ENCODE data around the gene PILRB.
A peak's percentile ranks its signal among the peaks of the same experiment; 100 is the strongest.
"Not testable (repeated sequence)": the region's sequence is repeated elsewhere in the genome, so short reads cannot be mapped to it uniquely, and the experiment has no call there.

The PILRB gene

DNA sequence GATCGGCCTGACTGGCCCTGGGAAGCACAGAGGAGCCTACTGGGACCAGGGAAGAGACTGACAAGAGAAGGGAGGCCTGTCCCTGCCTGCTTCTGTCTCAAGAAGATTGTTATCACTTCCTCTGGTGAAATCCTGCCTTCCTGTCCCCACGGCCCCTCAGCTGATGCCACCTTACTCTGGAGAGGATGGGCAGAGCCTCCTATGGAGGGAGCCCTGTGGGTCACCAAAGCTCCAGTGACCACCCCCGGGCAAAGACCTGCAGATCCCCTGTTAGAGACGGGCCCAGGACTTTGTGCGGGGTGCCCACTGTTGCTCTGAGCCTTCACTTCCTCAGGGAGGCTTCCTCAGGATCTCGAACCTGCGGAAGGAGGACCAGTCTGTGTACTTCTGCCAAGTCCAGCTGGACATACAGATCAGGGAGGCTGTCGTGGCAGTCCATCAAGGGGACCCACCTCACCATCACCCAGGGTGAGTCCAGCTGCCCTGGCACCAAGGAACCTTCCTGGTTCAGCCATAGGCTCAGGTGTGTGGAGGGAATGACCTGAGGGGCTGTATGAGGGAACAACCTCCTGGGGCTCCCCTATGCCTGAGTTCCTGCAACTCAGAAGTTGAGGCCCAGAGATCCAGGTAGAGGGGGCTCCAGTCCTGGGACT, 1.4 kb upstream of the PILRB start:
- DNase-seq = no peak

DNA sequence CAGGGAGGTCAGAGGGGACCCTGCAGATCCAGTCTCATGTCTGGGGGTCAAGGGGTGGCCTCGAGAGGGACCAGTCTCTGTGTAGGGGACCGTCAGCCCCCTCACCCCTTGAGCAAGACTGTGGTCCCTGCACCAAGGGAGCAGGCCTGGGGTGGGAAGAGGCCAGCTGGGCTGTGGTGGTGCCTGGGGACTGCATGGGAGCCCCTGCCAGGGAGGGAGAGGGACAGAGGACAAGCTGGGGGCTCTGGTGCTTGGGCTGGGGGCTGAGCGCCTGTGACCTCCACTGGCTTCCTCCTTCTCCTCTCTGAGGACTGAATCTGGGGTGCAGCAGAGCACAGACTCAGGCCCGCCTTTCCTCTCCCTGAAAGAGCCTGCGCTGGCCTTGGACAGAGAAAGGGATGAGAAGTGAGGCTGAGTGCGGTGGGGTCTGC, 771 bp upstream of the PILRB start:
- DNase-seq = no peak

DNA sequence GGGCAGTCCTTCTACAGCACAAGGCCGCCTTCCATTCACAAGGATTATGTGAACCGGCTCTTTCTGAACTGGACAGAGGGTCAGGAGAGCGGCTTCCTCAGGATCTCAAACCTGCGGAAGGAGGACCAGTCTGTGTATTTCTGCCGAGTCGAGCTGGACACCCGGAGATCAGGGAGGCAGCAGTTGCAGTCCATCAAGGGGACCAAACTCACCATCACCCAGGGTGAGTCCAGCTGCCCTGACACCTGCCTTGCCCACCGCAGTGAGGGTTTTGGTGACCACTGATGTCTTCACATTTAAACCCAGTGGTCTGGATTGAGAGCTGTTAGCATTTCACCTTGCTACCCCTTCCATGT, 918 bp downstream of the PILRB start:
- no peak for DNase-seq

DNA sequence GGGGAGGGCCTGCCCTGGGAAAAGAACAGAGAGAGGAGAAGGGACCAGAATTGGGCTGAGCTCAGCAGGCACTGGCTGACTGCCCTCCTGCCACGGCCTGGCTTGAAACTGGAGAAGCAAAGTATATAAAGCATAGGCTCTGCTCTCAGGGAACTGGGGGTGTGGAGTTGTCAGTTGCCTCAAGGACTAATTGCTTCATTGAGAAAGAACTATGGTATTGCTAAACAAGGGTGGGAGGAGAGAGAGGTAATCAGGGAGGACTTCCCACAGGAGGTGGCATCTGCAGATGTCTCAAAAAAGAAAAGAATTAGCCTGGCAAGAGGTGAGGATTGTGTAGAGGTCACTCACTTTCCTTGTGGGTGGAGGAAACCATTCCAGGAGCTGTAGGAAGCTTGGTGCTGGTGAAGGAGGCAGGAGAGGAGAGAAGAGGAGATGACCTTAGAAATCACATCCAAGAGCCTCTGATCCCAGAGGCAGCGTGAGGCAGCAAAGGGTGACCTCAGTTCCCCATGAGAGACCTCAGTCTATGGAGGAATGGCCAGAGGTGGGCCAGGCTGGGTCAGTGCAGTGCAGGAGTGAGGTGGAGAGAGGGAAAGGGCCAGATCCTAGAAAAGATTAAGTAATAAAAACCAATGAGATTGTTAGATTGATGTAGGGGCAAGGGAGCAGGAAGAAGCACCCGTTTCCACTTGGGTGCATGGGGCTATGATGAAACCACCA, 2.4 kb downstream of the PILRB start:
- DNase-seq = no peak

DNA sequence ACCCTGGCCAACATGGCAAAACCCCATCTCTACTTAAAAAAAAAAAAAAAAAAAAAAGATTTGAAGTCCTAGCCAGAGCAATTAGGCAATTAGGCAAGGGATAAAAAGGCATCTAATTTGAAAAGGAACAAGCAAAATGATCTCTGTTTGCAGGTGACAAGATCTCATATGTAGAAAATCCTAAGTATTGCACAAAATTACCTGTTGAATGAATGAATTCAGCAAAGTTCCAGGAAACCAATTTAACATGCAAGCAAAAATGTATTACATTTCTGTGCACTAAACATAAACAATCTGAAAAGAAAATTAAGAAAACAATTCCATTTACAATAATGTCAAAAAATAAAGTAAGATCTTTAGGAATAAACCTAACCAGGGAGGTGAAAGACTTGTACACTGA, 5.2 kb downstream of the PILRB start:
- DNase-seq = no peak

DNA sequence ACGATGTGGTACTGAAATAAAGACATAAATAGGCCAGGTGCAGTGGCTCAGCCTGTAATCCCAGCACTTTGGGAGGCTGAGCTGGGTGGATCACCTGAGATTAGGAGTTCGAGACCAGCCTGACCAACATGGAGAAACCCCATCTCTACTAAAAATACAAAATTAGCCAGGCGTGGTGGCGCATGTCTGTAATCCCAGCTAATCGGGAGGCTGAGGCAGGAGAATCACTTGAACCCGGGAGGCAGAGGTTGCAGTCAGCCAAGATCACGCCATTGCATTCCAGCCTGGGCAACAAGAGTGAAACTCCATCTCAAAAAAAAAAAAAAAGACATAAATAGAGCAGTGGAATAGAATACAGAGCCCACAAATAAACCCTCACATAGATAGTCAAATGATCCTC, 5.9 kb downstream of the PILRB start:
- not testable (repeated sequence) for DNase-seq

DNA sequence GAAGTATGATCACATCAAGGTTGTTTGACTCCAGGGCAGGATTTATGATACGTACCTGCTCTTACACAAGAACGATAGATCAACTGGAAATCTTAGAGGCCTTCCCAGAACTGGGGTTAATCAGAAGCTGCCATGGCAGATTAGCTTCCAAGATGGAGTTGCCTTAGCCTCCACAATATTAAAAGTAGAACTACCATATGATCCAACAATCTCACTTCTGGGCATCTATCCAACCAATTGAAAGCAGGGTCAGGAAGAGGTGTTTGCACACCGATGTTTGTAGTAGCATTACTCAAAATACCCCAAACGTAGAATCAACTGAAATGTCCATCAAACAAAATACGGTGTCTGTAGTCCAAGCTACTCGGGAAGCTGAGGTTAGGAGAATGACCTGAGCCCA, 6.6 kb downstream of the PILRB start:
- no peak for DNase-seq

DNA sequence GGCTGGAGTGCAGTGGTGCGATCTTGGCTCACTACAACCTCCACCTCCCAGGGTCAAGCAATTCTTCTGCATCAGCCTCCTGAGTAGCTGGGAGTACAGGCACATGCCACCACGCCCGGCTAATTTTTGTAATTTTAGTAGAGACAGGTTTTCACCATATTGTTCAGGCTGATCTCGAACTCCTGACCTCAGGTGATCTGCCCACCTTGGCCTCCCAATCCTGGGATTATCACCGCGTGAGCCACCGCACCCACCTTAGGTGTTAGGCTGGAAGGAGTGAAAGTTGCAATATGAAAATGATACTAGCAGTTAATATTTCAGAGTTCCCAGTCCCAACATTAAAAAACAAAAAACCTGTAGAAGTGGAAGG, 8.1 kb downstream of the PILRB start:
- DNase-seq = not testable (repeated sequence)

DNA sequence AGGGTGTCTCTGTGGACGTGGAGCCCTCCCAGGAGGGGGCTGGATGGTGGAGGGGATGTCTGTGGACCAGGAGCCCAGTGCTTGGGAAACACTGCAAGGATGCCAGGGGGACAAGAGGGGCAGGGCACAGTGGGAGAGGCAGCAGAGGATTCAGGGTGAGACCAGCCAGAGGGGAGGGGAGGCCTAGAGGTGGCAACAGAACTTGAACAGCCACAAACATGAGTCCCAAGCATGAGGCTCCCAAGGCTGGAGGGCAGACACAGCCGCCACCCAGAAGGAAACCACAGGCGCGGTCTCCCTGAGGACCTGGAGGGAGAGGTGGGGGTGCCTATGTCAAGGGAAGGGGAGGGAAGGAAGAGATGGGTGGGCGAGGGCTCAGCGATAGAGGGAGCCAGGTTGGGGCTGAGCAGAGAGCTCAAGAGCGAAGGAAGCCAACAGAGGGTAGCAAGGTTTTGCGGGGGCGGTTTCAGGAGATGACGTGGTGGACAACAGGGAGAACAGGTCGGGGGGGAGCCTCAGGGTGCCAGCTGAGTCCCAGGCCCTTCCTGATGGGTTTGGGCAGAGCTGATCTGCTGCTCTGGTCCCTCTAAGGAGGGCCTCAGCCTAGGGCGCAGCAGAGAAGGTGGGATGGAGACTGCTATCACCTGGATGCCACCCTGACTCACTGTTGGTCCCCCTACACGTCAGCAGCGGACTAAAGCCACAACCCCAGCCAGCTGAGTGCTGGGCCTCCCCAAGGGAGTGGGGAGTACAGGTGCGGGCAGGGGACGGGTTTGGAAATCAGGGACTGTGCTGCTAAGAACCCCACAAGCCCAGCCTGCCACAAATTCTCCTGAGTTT, 8.7 kb downstream of the PILRB start:
- no peak for DNase-seq

DNA sequence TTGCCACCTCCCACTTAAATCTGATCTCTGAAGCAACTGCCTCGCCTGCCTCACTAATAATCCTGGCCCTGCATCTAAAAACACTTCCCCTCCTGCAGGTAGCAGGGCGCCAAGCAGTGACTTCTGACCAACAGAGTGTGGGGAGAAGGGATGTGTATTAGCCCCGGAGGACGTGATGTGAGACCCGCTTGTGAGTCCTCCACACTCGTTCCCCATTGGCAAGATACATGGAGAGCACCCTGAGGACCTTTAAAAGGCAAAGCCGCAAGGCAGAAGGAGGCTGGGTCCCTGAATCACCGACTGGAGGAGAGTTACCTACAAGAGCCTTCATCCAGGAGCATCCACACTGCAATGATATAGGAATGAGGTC, 9.3 kb downstream of the PILRB start:
- DNase-seq = no peak

DNA sequence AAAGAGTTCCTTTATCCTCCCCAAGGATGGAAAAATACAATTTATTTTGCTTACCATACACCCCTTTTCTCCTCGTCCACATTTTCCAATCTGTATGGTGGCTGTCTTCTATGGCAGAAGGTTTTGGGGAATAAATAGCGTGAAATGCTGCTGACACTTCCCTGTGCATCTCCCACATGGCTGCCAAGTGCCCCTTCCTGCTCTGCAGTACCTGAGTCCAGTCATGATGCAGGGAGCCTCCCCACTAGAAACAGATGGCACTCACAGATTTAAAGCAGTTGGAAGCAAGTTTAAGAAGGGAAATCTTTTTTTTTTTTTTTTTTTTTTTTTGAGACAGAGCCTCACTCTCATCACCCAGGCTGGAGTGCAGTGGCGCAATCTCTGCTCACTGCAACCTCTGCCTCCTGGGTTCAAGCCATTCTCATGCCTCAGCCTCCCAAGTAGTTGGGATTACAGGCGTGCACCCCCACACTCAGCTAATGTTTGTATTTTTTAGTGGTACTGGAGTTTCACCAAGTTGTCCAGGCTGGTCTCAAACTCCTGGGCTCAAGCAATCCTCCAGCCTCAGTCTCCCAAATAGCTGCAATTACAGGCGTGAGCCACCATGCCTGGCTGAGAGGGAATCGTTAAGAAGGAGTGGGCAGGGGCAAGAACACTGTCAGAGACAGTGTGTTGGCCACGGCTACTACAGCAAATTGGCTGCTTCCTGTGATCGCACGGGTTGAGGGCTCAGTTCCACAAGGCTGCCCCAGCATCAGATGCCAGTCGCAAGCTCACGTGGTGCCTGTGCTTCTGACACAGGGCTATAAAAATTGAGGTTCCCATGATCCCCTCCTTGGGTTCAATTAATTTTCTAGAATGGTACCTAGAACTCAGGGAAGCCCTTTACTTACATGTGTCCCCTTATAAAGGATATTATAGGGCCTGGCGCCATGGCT, 10.0 kb downstream of the PILRB start:
- peak in 6 of 56 donors; percentile 9 to 33 (median 14) for DNase-seq

DNA sequence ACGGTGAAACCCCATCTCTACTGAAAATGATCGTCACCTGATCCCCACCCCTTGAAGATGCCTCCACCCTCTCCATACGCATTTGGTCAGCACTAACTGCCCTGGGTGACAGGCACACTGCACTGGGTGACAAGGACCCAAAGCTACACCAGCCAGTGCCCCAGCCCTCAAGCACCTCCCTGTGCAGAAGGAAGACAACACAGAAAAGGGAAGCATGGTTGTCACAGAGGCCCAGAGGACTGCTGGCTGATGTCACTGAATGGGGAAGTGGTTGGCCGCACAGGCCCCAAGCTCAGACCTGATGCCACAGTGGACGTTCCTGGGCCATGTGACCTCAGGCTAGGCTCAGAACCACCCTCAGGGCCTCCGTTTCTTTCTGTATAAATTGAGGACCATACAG, 11.2 kb downstream of the PILRB start:
- DNase-seq = peak in 35 of 56 donors; percentile 4 to 71 (median 28)

DNA sequence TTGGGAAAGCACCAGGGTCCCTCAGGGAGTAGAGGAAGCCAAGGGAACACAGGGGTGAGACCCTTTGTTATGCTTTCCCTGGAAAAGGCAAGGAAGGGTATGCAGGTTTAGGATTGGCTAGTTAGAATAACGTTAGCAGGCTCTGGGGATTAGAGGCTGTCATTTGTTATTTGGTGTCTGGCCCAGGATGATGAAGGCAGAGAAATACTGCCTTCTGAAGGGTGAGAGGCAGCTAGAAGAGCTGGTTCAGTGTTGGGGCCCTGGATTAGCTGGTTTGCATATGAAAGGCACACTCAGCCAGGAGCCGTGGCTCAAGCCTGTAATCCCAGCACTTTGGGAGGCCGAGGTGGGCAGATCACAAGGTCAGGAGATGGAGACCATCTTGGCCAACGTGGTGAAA, 12.4 kb downstream of the PILRB start:
- DNase-seq = no peak

DNA sequence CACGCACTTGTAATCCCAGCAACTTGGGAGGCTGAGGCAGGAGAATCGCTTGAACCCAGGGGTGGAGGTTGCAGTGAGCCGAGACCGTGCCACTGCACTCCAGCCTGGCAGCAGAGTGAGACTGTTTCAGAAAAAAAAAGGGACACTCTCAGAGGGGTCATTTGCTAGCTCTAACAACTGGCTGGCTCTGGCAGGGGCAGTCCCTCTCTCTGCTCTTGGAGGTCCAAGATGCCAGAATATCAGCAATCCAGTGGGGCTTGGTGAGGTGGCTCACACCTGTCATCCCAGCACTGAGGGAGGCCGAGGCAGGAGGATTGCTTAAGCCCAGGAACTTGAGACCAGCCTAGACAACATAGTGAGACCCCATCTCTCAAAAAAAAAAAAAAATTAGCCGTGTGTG, 12.8 kb downstream of the PILRB start:
- no peak for DNase-seq

DNA sequence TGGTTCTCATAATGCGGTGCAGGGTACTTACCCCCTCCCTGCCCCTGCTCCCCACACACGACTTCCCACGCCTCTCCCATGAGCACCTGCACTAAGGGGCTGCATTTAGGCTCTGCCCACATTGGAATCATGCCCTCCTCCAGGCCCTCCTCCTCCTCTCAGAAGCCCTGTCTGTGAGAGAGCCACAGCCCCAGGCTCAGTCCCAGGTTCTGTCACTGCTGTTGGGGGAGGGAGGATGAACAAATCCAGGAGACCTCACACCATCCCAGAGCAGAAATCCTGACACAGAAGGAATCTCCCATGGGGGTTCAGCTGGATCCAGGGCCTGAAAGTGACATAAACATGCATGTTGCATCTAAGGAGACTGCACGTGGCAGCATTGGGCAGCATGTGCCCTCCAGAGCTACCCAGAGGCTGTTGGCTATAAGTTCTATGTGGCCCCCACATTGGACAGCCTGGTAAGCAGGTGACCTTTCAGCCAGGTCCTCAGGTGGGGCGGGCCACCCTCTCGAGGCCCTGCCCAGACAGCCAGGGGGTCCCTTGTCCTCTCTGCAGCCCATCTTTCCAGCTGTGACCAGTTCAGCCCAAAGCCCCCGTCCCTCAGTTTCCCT, 13.7 kb downstream of the PILRB start:
- DNase-seq = no peak

DNA sequence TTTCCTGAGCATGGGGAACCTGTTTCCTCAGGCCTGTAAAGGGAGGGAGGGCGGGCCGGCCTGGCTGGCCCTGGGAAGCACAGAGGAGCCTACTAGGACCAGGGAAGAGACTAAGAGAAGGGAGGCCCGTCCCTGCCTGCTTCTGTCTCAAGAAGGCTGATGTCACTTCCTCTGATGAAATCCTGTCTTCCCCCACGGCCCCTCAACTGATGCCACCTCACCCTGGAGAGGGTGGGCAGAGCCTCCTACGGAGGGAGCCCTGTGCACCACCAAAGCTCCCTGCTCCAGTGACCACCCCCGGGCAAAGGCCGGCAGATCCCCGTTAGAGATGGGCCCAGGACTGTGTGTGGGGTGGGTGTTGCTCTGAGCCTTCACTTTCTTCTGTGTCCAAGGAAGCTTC, 14.3 kb downstream of the PILRB start:
- DNase-seq = peak in 4 of 56 donors; percentile 12 to 23 (median 13)

DNA sequence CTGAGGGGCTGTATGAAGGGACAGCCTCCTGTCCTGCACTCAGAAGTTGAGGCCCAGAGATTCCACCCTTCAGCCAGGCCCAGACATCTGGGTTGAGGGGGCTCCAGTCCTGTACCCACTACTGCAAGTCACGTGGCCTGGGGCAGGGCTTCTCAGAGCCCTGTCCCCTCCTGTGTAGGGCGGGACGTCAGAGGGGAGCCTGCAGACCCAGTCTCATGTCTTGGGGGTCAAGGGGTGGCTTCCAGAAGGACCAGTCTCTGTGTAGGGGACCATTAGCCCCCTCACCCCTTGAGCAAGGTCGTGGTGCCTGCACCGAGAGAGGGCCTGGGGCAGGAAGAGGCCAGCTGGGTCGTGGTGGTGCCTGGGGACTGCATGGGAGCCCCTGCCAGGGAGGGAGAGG, 14.8 kb downstream of the PILRB start:
- DNase-seq = no peak

DNA sequence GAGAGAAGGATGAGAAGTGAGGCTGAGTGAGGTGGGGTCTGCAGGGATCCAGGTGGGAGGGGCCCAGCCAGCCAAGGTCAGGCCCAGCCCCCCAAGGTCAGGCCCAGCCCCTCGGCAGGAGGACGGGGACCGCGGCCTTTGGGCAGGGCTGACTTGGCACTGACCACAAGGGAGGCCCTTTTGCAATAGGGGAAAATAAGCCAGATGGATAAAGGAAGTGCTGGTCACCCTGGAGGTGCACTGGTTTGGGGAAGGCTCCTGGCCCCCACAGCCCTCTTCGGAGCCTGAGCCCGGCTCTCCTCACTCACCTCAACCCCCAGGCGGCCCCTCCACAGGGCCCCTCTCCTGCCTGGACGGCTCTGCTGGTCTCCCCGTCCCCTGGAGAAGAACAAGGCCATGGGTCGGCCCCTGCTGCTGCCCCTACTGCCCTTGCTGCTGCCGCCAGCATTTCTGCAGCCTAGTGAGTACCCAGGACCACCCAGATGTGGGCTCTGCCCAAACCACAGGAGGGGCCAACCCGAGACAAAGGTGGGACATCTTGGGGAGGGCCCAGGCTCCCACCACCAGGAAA, 15.4 kb downstream of the PILRB start, which contains the start of gene PILRA:
PILRA (plus strand) TSS at position 227 of the 571 bp plus-strand sequence; CDS start at position 397, 170 bp downstream.
- DNase-seq = peak in 1 of 56 donors; percentile 18

DNA sequence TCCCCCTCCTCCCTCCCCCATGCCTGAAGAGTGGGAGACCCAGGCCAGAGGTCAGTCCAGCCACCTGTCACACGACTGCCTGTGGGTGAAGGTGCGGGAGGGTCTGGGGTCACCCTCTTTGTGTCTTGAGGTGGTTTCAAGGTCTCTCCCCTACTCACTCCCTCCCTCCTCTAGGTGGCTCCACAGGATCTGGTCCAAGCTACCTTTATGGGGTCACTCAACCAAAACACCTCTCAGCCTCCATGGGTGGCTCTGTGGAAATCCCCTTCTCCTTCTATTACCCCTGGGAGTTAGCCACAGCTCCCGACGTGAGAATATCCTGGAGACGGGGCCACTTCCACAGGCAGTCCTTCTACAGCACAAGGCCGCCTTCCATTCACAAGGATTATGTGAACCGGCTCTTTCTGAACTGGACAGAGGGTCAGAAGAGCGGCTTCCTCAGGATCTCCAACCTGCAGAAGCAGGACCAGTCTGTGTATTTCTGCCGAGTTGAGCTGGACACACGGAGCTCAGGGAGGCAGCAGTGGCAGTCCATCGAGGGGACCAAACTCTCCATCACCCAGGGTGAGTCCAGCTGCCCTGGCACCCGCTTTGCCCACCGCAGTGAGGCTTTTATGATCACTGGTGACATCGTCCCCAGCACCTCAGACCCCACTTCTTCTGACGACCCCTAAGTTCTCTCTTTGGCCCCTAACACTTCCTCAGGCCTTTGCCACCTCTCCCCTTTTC, 16.1 kb downstream of the PILRB start:
- DNase-seq = not testable (repeated sequence)

DNA sequence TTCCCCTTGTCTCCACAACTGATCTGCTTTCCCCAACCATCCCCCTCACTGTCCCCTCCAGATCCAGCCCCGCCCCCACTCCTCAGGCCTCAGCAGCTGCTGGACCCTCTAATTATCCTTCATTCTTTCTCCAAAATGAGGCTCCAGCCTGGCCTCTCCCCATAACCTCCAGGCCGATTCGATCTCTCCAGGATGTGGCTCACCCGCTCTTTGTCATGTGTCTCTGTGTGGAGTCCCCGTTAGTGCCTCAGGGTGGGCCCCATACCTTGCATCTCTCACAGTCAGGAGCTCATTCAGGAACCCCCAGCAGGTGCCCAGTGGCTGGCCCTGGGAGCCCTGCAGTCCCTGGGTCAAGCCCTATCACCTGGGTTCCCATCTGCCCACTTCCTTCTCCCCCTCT, 16.7 kb downstream of the PILRB start:
- DNase-seq = no peak
